C1 segment of cervical spinal cord (tissue), 14 donors: ENCODE results near the gene IBA57.

Experiments
- DNase-seq, 14 donors: peaks; one replicate each; lab custom pipeline; 2025; lab: John Stamatoyannopoulos, UW

The IBA57 gene

DNA sequence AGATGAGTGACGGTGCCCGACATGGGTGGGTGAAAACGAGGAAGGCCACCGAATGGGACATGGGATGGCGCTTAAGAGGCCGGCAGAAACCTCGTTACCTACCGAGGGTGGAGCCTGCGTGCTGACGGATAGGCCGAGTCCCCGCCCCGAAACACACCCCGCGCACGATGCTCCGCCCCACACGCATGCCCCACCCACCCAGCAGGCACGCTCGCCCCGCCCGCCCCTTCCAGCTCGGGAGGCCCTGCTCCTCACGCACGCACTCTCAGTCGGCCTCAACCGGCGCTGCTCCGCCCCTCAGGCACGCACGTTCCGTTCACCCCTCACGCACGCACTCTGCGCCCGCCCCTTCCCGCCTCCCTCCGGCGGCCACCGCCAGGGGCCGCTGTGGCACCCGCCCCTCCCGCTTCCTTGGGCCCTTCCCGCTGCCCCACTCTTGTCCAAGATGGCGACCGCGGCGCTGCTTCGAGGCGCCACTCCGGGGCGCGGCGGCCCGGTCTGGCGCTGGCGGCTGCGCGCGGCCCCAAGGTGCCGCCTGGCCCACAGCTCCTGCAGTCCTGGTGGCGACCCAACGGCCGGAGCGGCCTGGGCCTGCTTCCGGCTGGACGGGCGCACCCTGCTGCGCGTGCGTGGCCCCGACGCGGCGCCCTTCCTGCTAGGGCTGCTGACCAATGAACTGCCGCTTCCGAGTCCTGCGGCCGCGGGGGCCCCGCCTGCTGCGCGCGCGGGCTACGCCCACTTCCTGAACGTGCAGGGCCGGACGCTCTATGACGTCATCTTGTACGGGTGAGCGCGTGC, at the start of gene IBA57:
Gene IBA57, plus strand, starts transcription at position 433 of the 798 bp plus-strand sequence. Its CDS starts 13 bp downstream, at position 446.
- peak; percentile 93 to 100 (median 98) for DNase-seq

DNA sequence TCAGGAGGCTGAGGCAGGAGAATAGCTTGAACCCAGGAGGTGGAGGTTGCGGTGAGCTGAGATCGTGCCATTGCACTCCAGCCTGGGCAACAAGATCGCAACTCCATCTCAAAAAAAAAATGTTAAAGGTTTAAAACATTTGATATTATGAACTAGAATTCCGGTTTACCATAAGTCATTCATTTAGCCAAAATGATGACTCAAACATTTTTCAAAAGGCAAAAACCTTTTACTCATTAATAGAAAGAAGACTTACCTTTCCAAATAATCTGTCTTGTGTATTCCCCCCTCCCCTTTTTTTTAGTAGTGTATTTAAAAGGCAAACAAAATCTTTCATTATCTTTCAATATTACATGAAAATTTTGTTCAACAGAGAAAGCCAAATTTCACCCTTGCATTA, 48.3 kb upstream of the IBA57 start:
- no peak for DNase-seq

DNA sequence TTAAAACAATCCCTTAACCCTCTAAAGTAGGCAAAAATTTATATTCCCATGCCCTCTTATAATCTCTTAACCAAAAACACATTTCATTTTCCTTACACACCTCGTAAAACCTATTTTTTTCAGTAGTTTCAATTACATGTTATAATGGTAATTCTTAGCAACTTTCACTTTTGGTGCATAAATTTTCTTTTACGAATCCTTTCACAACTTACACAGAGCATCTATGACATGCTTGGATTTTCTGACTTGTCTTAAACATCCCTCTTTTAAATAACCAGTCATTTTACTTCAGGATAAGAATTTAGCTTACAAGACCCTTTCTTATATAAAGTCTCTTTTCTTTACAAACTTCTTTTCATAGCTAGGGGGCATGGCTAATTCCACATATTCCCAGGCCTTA, 47.6 kb upstream of the IBA57 start:
- DNase-seq: no peak

DNA sequence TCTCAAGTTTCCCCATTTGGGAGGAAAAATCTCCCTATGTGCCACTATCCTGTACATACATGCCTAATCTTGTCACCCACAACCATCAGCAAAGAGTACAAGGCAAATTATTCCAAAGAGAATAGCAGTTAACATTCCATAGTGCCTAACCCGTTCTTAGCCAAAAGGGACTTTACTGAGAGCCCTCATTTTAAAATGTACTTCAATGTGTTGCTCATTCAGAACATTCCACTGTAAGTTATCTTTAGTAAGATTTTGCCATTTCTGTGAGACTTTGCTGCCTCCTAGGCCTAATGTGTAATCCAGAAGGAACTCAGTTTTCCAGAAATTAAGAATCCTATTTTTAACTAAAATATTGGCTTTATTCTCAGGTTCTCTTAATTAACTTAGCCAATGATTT, 45.3 kb upstream of the IBA57 start:
- no peak for DNase-seq

DNA sequence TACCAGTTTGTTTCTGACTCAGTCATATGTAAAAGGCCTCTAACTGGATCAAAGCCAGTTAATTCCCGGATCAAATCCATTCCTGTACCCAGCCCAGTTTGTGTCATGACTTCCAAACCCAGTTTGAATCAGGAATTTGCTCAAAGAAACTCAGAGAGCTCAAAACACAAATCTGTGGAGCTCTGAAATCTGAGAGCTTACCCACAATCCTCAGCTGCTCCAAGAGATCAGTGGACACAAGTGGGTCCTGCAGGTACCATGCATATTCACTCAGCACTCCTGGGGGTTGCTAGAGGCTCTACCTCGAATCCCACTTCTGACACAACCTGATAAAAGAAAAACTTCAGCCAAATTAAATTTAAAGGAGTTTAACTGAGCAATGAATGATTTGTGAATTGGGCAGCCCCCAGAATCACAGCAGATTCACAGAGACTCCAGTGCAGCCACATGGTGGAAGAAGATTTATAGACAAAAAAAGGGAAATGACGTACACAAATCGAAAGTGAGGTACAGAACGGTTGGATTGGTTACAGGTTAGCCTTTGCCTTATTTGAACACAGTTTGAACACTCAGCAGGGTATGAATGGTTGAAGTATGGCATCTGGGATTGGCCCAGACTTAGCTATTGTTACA, 44.6 kb upstream of the IBA57 start:
- no peak for DNase-seq

DNA sequence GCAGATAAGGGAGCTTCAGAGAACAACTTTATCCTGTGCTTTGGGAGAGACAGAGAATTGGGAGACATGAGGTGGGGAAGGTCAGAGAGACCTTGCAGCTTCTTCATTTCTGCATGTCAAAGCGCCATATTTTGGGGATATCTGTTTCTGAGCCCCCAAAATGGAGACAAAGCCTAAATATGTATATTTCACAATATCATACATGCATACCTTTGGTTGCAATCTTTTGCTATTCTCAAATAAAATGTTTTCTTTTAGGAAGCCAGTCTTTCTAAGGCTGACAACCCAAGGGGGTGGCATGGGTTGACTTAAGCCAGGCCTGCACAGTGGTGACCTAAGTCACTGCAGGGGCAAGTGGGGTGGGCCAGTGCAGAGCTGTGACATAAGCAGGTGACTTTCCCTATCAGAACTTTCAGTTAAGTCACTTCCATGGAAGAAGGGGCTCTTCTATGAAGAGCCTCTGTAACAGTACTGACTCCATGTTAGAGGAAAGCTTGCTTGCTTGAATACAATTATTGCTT, 42.6 kb upstream of the IBA57 start:
- no peak for DNase-seq

DNA sequence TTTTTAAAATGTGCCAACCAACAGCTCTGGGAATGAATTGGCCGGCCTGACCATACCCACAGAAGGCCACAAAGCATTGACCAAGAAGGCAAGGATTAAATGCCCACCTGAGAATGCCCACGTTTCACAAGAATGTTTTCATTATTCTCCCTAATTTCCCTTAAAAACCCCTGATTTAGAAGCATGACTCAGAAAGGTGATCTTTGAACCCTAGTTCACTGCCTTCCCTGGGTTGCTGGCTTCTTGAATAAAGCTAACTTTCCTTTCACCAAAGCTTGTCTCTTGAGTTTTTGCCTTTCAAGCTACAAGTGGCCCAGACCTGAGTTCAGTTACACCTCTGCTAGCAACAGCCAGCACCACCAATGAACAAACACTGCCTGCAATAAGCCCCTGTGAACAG, 42.1 kb upstream of the IBA57 start:
- DNase-seq: no peak

DNA sequence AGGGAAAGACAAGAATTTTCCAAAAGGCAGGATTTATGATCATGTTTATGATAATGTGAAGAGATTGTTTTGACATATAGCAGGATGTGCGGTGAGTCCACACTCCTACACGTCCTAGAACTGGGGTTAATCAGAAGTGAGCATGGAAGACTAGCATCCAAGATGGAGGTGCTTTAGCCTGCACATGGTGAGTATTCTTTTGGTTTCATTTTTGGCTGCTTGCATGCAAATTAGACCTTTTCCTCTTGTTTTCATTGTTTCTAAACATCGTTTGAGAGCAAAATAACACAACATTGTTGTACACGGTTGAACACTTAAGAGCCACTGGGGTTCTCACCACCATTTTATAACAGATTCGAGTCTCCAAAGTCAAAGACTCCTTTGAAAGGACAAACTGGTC, 40.4 kb upstream of the IBA57 start:
- DNase-seq: no peak

DNA sequence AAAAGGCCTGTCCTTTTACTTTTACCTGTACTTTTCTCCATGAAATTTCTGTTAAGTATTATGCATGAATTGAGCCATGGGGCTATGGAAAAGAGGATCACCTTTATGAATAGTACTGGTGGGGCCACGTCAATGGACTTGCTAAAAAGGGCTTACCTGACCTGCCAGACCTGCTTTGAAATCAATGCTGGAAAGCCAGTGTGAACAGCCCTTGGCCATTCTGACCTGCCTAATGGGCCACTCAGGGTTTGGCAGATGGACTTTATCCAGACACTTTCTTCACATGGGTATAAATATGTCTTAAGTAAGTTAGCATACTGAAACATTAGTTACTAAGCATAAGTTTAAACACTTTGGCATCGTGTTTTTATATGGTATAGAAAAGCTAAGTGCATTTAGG, 33.8 kb upstream of the IBA57 start:
- no peak for DNase-seq

DNA sequence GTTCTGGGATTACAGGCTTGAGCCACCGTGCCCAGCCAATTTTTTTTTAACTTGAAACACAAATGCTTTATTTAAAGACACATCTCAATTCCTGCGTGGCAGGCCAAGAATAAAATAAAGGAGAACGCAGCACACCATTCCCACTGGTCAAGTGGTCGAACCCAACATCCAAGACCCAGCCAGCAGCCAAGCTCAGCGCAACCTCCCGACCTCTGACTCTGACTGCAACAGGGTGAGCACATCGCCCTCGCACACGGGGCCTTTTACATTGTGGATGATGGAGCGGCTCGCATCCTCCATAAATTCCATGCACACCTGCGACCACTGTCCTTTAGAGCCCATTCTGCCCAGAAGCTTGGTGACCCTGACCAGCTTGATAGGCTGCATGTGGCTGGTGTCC, 31.0 kb upstream of the IBA57 start:
- DNase-seq: no peak

DNA sequence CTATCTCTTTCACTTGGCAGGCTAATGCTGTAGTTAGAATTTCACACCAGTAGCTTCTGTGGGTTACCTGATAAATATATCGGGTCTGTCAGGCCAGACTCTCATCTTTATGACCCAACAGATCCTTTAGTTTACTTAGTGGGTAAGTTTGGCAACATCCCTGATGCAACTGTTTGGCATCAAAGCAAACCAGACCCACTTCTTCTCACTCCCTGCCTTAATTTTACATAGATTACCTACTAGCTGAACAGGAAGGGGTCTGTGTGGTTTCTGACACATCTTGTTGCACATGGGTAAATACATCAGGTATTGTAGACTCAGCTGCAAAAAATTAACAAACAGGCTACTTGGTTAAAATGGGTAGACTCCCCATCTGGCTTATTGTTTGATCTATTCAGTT, 28.7 kb upstream of the IBA57 start:
- DNase-seq: no peak

DNA sequence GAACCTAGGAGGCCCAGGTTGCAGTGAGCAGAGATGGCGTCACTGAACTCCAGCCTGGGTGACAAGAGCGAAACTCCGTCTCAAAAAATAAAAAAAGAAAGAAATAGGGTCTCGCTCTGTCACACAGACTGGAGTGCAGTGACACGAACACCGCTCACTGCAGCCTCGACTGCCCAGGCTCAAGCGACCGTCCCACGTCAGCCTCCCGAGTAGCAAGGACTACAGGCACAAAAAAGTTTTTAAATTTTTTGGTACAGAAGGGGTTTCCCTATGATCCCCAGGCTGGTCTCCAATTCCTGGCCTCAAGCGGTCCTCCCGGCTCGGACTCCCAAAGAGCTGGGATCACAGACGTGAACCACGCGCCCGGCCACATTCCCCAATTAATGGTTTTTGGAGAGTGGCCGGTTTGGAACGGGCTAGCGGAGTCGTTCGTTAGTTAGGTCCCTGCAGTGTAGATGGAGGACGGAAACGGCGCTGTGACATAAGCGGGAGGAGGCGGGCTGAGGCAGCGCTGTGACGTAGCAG, 26.1 kb upstream of the IBA57 start:
- no peak for DNase-seq

DNA sequence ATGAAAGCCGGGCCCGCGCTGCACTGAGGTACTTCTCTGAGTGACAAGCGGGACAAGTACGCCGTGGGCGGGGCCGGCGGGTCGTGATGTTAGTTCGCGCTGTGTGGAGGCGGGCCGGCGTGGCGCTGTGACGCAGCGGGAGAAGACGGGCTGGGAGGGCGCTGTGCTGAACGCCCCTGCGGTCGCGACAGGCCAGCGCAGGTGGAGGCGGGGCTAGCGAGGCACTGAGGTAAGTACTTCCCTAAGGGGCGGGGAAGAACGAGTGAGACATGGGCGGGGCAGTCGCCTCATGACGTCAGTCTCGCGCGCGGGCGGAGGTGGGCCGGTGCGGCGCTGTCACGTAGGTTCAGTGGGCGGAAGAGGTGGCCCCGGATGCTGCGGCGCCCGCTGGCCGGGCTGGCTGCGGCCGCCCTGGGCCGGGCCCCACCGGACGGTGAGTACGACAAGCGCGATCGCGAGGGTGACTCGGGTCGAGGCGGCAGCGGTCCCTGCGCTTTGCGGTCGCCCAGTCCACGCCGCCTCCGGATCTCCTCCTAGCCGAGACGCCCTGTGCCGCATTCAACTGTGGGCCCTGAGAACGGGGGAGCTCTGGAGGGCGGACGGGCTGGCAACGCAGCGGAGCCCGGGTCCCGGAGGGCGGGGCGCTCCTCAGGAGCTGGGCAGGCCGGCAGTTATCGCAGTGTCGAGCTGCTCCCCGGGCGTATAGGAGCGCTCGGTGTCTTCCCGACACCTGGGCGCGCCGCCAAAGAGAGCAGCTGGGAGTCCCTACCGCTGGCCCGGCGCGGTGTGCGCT, 25.5 kb upstream of the IBA57 start, which contains the start of gene GUK1:
Gene GUK1, plus strand, starts transcription at position 349 of the 793 bp plus-strand sequence. Its CDS starts 24 bp downstream, at position 373.
- peak; percentile 80 to 100 (median 95) for DNase-seq

DNA sequence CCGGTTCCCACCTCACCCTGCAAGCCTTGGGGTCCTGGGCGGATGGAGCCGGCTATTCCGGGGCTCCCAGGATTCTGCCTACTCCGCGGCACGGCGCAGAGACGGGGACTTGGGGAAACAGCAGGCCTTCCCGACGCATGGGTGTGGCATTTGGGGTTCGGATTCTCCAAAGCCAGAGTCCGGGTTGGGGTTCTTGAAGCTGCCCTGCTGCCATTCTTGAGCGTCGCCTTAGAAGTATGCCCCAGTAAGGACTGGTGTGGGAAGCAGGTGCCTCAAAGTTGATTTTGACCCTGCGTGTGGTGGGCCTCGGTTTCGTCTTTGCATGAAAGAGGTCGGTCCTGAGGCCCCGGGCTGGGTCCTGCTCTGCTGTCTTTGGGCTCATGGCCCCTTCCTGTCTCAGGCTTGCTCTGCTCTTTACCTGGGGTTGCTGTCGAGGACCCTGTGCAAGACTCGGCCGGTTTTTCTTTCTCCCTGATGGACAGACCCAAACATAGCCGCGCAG, 24.8 kb upstream of the IBA57 start:
- DNase-seq: no peak

DNA sequence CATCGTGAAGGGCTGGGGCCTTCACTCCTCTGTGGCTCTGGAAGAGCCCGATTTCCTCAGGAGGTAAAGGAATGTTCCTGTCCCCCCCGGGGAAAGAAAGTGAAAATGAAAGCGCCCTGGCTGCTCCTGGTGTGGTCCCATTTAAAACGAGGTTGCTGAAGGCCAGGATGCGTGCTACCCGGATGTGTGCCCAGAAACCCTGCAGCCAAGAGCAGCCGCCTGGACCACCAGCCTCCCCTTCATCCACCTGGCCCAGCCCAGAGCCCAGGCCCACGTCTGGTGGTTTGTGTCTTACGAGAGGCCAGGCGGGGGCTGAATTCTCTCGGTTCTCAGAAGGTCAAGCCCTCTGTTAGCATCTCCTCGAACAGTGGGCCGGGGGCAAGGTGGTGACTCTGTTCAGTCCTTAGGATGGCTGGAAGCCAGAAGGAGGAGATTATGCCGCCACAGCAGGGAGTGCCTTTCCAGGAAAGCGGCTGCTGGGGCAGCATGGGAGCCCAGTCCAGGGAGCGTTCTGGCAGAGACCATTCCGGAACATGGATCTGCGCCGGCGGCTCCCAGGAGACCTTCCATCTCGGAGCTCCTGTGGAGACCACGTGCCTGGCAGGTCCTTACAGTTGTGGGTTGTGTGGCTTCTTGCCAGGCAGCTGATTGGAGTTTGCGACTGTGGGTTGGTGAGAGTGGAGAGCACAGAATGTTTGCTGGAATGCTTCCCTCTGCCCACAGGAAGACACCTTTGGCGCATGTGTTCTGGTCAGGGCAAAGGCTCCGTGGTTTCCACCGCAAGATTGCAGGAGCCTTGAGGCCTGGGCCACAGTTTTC, 24.2 kb upstream of the IBA57 start:
- DNase-seq: no peak

DNA sequence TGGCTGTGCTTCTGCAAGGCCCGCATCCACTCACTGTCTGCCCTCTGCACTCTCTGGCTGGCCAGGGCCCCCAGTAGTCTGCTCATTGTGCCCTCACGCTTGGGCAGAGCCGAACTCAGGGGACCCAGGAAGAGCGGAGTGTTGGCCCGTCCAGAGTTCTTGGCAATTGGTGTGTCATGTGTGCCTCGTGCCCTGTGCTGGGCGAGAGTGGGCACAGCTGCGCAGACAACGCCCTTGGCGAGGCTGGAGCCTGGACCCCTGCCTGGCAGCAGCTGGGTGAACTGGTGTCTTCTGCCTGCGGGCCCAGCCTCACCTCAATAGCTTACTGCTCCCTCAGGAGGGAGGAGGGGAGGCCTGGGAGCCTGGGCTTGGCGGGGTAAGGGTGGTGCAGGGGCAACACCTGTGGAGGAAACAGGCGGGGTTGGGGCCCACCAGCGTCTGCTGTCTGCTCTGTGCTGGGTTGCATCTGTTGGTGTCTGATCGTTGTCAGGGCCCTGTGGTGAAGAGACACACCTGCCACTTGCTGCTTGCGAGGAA, 23.4 kb upstream of the IBA57 start:
- no peak for DNase-seq

DNA sequence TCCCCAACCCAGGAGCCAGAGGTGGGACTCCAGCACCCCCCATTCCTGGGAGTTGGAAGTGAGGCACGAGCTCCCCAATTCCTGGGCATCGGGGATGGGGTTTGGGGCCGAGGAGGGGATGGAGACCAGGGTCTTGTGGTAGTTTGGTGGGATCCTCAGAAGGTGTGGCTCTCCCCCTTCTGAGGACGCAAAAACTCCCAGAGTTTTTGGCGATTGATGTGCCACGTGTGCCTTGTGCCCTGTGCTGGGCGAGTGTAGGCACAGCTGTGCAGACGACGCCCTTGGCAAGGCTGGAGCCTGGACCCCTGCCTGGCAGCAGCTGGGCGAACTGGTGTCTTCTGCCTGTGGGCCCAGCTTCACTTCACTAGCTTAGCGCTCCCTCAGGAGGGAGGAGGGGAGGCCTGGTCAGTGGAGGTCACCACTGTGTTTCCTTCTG, 22.9 kb upstream of the IBA57 start:
- DNase-seq: no peak

DNA sequence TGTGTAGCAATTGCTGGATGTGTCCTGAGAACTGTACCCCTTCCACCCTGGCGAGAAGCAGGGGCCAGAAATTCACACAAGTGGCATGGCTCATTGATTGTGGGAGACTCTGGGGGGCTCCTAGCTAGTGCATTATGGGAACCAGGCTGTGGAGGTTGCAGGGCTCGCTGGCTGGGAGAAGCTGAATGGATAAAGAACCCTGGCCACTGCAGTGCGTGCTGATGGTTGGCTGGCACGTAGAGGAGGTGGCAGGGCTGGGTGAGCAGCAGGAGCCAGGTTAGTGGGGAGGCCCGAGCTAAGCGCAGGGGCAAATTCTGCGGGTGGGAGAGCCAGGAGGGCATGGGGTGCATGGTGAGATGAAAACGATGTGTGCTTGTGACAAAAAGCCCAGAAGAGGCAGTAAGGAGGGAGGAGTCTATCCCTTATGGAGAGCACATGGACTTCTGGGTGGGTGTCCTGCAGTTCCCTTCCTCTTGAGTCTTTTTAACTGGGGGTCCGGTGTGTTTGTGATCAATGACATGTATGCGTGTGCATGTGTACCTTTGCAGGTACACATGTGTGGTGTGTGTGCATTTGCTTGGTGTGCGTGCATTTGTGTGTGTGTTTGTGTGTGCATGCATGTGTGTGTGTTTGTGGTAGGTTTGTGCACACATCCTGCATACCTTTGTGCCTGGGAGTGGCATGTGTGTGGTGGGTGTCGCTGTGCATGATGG, 22.0 kb upstream of the IBA57 start:
- DNase-seq: no peak

DNA sequence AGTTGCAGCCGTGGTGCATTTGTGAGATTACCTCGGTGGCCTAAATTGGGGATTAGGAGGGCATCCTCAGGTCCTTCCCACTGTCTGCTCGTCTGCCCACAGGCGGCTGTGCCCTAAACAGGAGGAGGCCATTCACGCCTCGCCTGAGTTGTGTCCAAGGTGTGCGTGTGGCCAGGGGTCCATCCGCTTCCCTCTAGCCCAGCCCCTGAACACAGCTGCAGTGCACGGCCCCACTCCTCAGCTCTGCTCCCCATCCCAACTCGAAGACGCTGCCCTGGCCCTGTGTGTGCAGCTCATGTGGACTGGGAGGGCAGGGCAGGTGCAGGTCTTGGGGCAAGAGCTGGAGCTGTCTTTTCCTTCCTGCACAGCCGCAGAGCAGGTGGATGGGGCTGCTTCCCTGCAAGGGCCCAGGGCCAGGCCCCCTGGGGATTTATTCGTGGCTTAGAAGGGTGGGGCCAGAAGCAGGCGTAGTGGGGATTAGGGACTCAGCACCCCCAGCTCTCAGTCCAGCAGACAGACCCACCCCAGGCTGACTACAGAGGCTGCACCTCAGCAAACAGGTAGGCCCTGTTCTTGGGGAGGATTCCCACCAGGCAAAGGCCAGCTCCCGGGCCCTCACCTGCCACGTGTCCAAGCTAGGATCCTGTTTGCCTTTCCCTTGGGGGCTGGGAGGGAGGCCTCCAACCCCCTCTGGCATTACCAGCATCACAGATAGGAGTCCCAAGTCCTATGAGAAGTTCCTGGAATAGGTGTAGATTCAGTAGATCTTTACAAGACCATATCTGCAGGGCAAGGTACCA, 21.2 kb upstream of the IBA57 start:
- no peak for DNase-seq
